ENCODE results near the gene TTC7B. TPM values are rescaled to one million over a fixed set of nuclear protein-coding genes. Genes with fewer than 3 reads are reported as not detected.

TTC7B gene
- total RNA-seq, 2 experiments from 2014 or later, result 8.8 to 9.5 TPM

- DNase-seq, result no peak
- ChIA-PET POLR2A (no interaction called here), CTCF (no interaction called here)
- no peak overlapping the region for H3K4me3 Mint-ChIP-seq
- no peaks in the 10 kb centered on the region for H3K36me3 Mint-ChIP-seq (ENCODE audit: low read depth)
- no peaks in the 10 kb centered on the region for H3K9me3 Mint-ChIP-seq
- no peak overlapping the region for H3K27ac Mint-ChIP-seq
- no peaks in the 10 kb centered on the region for H3K27me3 Mint-ChIP-seq
- H3K4me1 Mint-ChIP-seq, result no peaks in the 10 kb centered on the region
These were observed 277.3 kb downstream of the TTC7B start for GRCh38 chr14:90538716-90539495.

- CTCF ChIA-PET, result no interaction called here
- POLR2A ChIA-PET, result no interaction called here
- no peak overlapping the region for H3K4me3 Mint-ChIP-seq
- H3K27ac Mint-ChIP-seq, result no peak overlapping the region
- no peaks in the 10 kb centered on the region for H3K9me3 Mint-ChIP-seq
- H3K36me3 Mint-ChIP-seq (ENCODE audit: low read depth), result no peaks in the 10 kb centered on the region
- H3K27me3 Mint-ChIP-seq, result no peaks in the 10 kb centered on the region
- DNase-seq, result no peak
- no peaks in the 10 kb centered on the region for H3K4me1 Mint-ChIP-seq
These were observed 278.1 kb downstream of the TTC7B start for GRCh38 chr14:90538095-90538494.

DNA sequence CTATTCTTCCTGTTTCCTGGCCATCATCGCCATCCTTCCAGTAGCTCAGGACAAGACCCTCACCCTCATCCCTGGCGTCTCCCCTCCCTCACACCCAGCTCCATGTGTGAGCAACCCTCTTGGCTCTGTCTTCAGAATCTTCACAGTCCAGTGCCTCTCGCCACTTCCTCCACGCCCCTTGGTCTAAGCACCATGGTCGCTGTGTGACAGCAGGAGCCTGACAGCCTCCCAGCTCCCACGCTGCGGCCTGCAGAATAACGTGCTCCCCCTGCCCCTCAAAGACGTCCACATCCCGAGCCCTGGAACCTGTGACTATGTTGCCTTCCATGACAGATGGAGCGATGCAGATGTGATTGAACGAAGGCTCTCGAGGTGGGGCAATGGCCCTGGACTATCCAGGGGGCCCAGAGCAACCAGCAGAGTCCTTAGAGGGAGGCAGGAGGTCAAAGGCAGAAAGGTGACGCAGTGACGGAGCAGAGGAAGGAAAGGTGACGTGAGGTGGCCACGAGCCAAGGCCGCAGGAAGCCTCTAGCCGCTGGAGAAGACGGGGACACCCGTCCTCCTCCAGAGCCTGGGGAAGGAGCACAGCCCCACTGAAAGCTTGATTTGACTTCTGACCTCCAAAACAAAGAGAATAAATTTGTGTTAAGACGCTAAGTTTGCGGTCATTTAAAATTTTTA lies 279.6 kb downstream of the TTC7B start:
- H3K27me3 Mint-ChIP-seq, result no peaks in the 10 kb centered on the region
- H3K27ac Mint-ChIP-seq, result no peak overlapping the region
- no peaks in the 10 kb centered on the region for H3K36me3 Mint-ChIP-seq (ENCODE audit: low read depth)
- DNase-seq, result no peak
- POLR2A ChIA-PET, result no interaction called here
- H3K4me3 Mint-ChIP-seq, result no peak overlapping the region
- no peaks in the 10 kb centered on the region for H3K4me1 Mint-ChIP-seq
- CTCF ChIA-PET, result no interaction called here
- H3K9me3 Mint-ChIP-seq, result no peaks in the 10 kb centered on the region

DNA sequence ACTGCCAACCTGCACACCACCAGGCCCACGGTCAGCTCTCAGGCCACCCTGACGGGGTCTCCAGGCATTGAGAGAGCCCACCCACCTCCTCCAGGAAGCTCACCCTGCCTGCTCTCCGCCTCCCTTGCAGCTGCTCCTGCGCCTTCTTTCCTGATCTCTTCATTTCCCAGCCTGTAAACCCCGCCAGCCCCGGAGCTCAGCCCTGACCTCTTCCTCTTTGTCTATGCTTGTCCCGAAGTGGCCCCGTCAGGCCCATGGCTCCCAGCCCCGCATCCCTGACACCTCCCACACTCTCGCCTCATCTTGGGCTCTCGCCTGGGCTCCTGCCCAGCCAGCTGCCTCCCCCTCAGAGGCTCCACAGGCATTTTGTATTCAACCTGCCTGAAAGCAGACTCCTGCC lies 280.1 kb downstream of the TTC7B start:
- no peaks in the 10 kb centered on the region for H3K36me3 Mint-ChIP-seq (ENCODE audit: low read depth)
- CTCF ChIA-PET, result no interaction called here
- POLR2A ChIA-PET, result no interaction called here

DNA sequence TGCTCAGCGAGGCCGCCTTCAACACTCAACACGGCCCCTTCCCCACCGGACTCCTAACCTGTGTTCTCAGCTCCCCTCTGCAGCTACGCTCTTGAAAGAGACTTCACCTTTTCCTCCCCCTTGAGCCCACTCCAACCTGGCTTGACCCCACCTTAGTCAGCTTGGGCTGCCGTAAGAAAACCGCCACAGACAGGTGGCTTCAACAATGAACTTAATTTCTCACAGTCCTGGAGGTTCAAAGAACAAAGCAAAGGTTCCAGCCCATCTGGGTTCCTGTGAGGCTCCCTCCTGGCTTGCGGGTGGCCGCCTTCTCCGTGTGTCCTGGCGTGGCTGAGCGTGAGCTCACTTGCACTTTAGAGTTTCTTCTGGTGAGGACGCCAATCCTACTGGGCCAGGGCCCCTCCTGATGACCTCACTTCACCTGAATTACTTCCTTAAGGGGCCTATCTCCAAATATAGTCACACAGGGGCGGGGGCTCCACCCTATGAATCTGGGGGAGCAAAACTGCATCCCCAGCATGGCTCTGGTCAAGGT lies 280.6 kb downstream of the TTC7B start:
- ChIA-PET CTCF (no interaction called here), POLR2A (no interaction called here)
- H3K27ac Mint-ChIP-seq, result no peak overlapping the region

More for the DNA sequence above, 280.1 kb downstream of the TTC7B start:
- Mint-ChIP-seq H3K27me3 (no peaks in the 10 kb centered on the region), H3K27ac (no peak overlapping the region), H3K9me3 (no peaks in the 10 kb centered on the region), H3K4me1 (no peaks in the 10 kb centered on the region), H3K4me3 (no peak overlapping the region)
- DNase-seq, result no peak

GRCh38 chr14:90534838-90535555 lies 281.2 kb downstream of the TTC7B start:
- H3K27ac Mint-ChIP-seq, result no peak overlapping the region

More for the DNA sequence above, 280.6 kb downstream of the TTC7B start:
- Mint-ChIP-seq H3K36me3 (ENCODE audit: low read depth) (no peaks in the 10 kb centered on the region), H3K9me3 (no peaks in the 10 kb centered on the region), H3K27me3 (no peaks in the 10 kb centered on the region), H3K4me3 (no peak overlapping the region), H3K4me1 (no peaks in the 10 kb centered on the region)
- no peak for DNase-seq

DNA sequence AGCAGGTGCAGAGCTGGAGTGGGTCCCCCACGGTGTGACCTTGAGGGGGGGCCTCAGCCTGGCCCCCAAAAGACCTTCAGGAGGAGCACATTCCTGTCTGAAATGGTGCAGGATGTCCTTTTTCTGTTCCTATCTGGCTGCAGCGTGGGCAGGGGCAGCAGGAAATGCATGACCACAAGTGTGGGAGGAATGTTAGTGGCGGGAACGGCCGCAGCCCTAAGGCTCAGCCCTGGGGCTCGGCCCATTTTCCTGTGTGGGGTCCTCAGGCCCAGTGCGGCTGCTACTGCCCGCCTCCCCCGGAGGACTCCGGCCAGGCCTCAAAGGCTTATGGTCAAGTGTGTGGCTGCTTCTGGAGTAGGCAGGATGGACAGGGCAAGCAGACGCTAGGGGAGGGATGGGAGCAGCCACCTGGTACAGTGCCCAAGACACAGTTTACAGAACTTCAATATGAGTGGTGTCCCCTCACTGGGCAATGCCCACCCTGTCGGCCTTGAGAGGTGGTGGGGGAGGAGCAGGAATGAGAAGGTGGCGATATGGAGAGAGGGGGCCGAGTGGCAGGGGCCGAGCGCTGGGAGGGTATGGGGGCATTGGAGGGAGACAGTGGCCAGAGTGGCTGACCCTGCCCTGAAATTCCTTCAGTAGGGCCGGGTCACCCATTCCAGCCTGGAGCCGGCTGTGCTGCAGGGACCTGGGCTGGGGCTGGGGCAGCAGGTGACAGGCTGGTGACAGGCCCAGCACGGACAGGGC lies 282.0 kb downstream of the TTC7B start:
- POLR2A ChIA-PET, result no interaction called here
- H3K27me3 Mint-ChIP-seq, result no peaks in the 10 kb centered on the region
- no peak overlapping the region for H3K4me3 Mint-ChIP-seq

More at GRCh38 chr14:90534838-90535555, 281.2 kb downstream of the TTC7B start:
- Mint-ChIP-seq H3K27me3 (no peaks in the 10 kb centered on the region), H3K9me3 (no peaks in the 10 kb centered on the region), H3K4me1 (no peaks in the 10 kb centered on the region), H3K36me3 (ENCODE audit: low read depth) (no peaks in the 10 kb centered on the region), H3K4me3 (no peak overlapping the region)
- ChIA-PET CTCF (no interaction called here), POLR2A (no interaction called here)
- DNase-seq, result no peak

GRCh38 chr14:90533591-90534021 lies 282.6 kb downstream of the TTC7B start:
- H3K4me1 Mint-ChIP-seq, result no peaks in the 10 kb centered on the region
- no peak for DNase-seq
- POLR2A ChIA-PET, result no interaction called here

More for the DNA sequence above, 282.0 kb downstream of the TTC7B start:
- Mint-ChIP-seq H3K36me3 (ENCODE audit: low read depth) (no peaks in the 10 kb centered on the region), H3K4me1 (no peaks in the 10 kb centered on the region), H3K27ac (no peak overlapping the region), H3K9me3 (no peaks in the 10 kb centered on the region)
- DNase-seq, result no peak
- CTCF ChIA-PET, result no interaction called here

DNA sequence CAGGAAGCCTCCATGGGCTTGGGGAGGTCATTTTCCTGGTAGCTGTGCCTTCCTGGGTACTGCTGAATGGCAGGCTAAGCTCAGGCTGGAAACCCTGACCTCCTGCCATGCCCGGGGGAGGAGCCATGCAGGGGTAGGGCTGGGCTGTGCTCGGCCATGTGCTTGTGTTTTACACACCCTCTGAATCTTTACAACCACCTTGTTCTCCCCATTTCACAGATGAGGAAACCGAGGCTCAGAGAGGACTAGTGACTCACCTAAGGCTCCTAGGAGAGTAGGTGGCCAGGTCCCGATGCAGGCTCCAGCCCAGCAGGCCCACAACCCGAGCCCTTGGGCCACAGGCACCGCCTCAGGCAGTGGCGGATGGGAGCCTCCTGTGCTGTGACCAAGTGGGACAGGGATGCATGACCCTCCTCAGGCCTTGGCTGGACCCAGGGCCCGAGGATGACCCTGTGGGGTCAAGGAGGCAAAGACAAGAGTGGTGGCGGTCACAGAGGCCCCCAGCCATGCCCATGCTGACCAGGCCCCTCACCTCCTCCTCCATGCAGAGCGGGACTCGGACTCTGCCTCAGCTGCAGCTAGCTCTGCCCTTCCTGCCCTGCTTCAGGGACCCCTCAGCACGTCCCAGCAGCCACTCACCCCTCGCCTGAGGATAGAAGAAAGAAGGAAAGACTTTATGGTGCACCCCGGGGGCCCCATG lies 283.3 kb downstream of the TTC7B start:
- Mint-ChIP-seq H3K9me3 (peaks cover 8% of the 10 kb centered on the region), H3K4me3 (no peak overlapping the region), H3K27me3 (no peaks in the 10 kb centered on the region), H3K36me3 (ENCODE audit: low read depth) (no peaks in the 10 kb centered on the region), H3K4me1 (no peaks in the 10 kb centered on the region), H3K27ac (no peak overlapping the region)
- DNase-seq, result no peak
- ChIA-PET CTCF (no interaction called here), POLR2A (no interaction called here)

More at GRCh38 chr14:90533591-90534021, 282.6 kb downstream of the TTC7B start:
- H3K9me3 Mint-ChIP-seq, result peaks cover 5% of the 10 kb centered on the region
- CTCF ChIA-PET, result no interaction called here
- no peak overlapping the region for H3K27ac Mint-ChIP-seq
- no peak overlapping the region for H3K4me3 Mint-ChIP-seq
- no peaks in the 10 kb centered on the region for H3K36me3 Mint-ChIP-seq (ENCODE audit: low read depth)
- no peaks in the 10 kb centered on the region for H3K27me3 Mint-ChIP-seq

DNA sequence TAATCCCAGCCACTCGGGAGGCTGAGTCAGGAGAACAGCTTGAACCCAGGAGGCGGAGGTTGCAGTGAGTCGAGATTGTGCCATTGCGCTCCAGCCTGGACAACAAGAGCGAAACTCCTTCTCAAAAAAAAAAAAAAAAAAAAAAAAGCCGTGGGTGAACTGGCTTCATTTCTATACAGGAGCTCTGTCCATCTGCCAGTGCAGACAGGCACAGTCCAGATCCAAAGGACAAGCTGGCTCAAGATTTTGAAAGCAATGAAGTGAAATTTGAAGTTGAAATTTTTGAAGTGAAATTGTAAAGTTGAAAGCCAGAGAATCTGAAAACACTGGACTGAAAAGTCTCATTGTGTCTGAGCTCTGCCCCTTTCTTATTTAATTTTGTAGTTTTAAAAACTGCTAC lies 284.7 kb downstream of the TTC7B start:
- ChIA-PET POLR2A (no interaction called here), CTCF (interaction anchor here (0.6 to 1.0 kb wide), 2 partner anchors 18 to 1821 kb away, joined by 3 read pairs; no protein-coding TSS in a partner anchor)

DNA sequence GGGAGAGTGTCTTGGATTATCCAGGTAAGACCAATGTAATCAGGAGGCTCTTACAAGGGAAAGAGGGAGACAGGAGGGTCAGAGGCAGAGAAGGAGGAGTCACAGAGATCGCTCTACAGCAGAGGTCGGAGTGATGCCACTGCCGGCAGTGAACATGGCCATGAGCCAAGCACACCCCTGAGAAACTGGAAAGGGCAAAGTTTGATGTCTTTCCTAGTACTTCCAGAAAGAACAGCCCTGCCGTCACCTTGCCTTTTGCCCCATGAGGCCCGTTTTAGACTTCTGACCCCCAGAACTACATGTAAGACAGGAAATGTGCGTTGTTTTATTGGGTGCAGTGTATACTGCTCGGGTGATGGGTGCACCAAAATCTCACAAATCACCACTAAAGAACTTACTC lies 285.7 kb downstream of the TTC7B start:
- H3K36me3 Mint-ChIP-seq (ENCODE audit: low read depth), result no peaks in the 10 kb centered on the region
- ChIA-PET CTCF (no interaction called here), POLR2A (no interaction called here)
- no peak overlapping the region for H3K4me3 Mint-ChIP-seq
- DNase-seq, result no peak
- H3K27ac Mint-ChIP-seq, result no peak overlapping the region
- H3K4me1 Mint-ChIP-seq, result no peaks in the 10 kb centered on the region
- peaks cover 22% of the 10 kb centered on the region for H3K9me3 Mint-ChIP-seq
- no peaks in the 10 kb centered on the region for H3K27me3 Mint-ChIP-seq

More for the DNA sequence above, 284.7 kb downstream of the TTC7B start:
- Mint-ChIP-seq H3K4me1 (no peaks in the 10 kb centered on the region), H3K27ac (no peak overlapping the region), H3K4me3 (no peak overlapping the region), H3K36me3 (ENCODE audit: low read depth) (no peaks in the 10 kb centered on the region), H3K9me3 (peaks cover 17% of the 10 kb centered on the region), H3K27me3 (no peaks in the 10 kb centered on the region)
- DNase-seq, result no peak

DNA sequence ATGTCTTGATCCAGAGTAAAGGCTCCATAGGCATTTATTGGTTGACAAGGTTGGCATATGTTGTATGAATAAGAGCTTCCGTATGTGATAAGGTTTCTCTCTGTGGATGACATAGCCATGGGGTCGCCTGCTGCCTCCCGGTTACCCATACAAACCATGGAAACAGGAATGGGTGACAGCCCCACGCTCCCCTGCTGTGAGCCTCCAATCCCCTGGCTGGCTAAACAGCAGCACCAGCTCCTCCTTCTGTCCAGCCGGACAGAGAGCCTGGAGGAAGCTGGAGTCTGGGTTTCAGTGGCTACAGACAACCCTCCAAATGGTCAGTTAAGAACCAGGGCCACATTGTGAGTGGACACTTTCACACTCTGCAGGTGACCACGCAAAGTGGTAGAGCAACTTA lies 288.3 kb downstream of the TTC7B start:
- CTCF ChIA-PET, result no interaction called here
- H3K9me3 Mint-ChIP-seq, result peaks cover 22% of the 10 kb centered on the region
- no peaks in the 10 kb centered on the region for H3K27me3 Mint-ChIP-seq
- H3K27ac Mint-ChIP-seq, result no peak overlapping the region
- DNase-seq, result no peak
- POLR2A ChIA-PET, result no interaction called here
- H3K4me1 Mint-ChIP-seq, result no peaks in the 10 kb centered on the region
- no peak overlapping the region for H3K4me3 Mint-ChIP-seq
- no peaks in the 10 kb centered on the region for H3K36me3 Mint-ChIP-seq (ENCODE audit: low read depth)

All from activated CD4-positive, alpha-beta memory T cell treated with anti-CD3 and anti-CD28 coated beads, Interleukin-2, amount 10 ng/mL, durations not matched to agents 7 days and 5 days (primary cell).